ENCODE measurements around the gene CNST.
"Not testable (repeated sequence)": the region's sequence is repeated elsewhere in the genome, so short reads cannot be mapped to it uniquely, and the experiment has no call there.

The CNST gene

GRCh38 chr1:246583448-246584185, 17.4 kb downstream of the CNST start:
- DNase-seq (ENCODE audit: low spot score) = no peak

DNA sequence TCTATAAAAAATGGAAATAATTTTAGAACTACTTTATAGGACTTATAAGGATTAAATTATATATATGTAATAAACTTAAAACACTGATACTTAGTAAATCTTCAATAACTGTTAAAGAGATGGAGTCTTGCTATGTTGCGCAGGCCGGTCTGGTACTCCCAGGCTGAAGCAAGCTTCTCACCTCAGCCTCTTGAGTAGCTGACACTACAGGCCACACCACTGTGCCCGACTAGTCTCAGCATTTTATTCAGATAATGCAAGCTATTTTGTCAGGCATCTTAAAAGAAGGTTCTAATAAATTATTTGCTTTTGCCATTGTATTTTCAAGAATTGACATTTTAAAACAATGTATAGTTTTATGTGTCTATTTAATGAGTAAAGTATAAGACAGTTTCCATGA, 20.8 kb downstream of the CNST start:
- DNase-seq (ENCODE audit: low spot score) = no peak

- DNase-seq (ENCODE audit: low spot score) = no peak
Measured at GRCh38 chr1:246587606-246588005, 21.4 kb downstream of the CNST start.

- no peak for DNase-seq (ENCODE audit: low spot score)
Measured at GRCh38 chr1:246588159-246588721, 22.0 kb downstream of the CNST start.

GRCh38 chr1:246589919-246590318, 23.7 kb downstream of the CNST start:
- not testable (repeated sequence) for DNase-seq (ENCODE audit: low spot score)

DNA sequence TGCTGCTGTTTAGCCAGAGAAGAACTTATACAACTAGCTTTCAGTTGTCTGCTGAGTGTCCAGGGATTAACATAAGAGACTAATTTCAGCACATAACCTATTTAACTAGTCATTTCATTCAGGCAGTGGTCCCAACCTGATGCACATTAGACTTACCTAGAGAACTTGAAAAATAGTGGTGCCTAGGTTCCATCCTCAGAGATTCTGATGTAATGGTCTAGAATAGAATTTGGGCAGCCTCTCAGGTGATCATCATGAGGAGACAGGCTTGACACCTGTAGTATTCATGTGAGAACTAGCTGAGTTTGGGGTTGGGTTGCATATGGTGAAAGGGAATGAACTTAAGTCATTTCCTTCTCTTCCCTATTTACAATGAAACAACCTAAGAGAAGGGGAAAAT, 24.8 kb downstream of the CNST start:
- no peak for DNase-seq (ENCODE audit: low spot score)

DNA sequence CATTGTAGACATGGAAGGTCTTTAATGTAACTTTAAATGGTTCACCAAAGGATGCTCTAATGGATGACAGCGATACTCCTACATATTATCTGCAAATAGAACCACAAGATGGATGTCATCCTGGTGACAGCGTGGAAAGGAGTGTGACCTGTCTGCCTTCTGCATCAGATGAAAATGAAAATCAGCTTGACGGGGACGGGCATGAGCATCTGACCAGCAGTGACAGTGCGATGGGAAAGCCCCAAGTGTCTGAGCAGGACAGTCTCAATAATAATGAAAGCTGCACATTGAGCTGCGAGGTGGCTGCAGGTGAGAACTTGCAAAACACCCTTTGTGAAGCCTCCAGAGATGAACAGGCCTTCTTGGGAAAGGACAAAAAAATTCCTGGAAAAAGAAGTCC, 25.2 kb downstream of the CNST start:
- DNase-seq (ENCODE audit: low spot score) = no peak

DNA sequence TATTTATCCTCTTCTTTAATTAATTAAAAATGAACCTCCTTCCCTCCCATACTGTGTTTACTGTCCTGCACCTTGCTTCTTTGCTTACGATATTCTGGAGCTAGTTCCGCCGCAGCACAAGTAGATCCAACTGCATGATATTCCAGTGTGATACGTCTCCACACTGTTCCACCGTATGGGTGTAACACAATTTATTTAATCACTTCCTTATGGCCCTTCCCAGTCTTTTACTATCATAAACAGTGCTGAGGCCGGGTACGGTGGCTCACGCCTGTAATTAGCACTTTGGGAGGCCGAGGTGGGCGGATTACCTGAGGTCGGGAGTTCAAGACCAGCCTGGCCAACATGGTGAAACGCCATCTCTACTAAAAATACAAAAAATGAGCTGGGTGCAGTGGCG, 25.7 kb downstream of the CNST start:
- no peak for DNase-seq (ENCODE audit: low spot score)

GRCh38 chr1:246592695-246593094, 26.4 kb downstream of the CNST start:
- DNase-seq (ENCODE audit: low spot score) = no peak

DNA sequence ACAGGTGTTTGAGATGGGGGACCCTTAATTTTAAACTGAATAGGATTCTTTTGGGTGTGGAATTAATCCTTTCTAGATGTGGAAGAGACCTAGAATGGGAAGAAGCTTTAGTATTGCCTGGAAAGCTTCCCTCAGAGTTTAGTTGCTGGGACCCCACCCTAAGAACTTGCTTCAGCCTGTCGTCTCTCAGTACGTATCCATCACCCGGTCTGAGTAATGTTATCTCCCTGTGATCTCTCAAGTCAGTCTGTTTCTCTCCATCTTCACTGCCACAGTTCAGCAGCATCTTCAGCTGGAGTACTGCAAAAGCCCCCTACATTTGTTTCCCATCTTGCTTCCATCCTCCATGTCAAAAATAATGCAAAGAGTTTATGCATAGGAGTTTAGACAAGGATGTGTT, 28.9 kb downstream of the CNST start:
- DNase-seq (ENCODE audit: low spot score) = no peak

GRCh38 chr1:246597340-246597739, 31.1 kb downstream of the CNST start:
- no peak for DNase-seq (ENCODE audit: low spot score)

GRCh38 chr1:246597971-246598370, 31.7 kb downstream of the CNST start:
- no peak for DNase-seq (ENCODE audit: low spot score)

DNA sequence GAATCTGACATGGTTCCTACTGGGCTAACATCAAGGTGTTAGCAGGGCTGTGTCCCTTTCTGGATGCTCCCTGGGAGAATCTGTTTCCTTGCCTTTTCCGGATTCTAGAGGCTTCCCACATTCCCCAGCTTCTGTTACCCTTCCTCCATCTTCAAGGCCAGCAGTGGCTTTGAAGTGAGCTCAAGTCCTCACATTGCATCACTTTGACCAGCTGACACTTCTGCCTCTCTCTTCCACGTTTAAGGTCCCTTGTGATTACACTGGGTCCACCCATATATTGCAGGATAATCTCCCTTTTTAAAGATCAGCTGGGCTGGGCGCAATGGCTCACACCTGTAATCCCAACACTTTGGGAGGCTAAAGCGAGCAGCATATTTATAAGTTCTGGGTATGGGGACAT, 33.1 kb downstream of the CNST start:
- DNase-seq (ENCODE audit: low spot score) = no peak

GRCh38 chr1:246600579-246600978, 34.3 kb downstream of the CNST start:
- no peak for DNase-seq (ENCODE audit: low spot score)

- no peak for DNase-seq (ENCODE audit: low spot score)
Measured at GRCh38 chr1:246602194-246602593, 35.9 kb downstream of the CNST start.

GRCh38 chr1:246605231-246605630, 39.0 kb downstream of the CNST start:
- not testable (repeated sequence) for DNase-seq (ENCODE audit: low spot score)

- DNase-seq (ENCODE audit: low spot score) = no peak
Measured at GRCh38 chr1:246607462-246607861, 41.2 kb downstream of the CNST start.

DNA sequence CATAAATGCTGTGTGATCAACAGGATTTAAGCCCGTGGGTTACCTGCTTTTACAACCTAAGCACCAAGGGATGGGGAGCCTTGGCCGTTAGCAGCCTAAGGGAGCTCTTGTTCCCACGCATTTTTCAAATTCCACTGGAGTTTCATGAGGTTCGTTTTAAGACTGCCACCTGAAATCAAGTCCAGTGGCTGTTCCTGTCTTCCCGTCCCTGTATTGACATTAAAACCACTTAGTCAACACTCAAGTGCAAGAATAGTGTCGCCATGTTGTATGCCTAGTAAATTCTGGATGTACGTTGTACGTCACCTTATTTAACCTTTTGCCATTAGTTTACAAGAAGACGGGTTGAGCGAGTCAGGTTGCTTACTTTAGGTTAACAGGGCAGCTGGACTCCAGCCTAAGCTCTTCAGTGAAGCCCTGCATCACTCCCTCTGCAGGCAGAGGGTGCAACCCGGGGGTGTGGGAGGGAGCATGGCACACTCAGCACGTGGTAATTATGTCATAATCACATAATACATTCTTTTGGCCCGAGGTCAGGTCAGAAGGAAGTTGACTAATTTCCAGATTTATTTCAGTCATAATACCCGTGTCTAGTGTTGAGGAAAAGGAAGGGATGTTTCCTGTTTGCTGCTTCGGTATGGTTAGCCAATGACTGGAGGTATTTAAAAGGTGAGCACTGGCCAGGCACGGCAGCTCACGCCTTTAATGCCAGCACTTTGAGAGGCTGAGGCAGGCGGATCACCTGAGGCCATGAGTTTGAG, 42.5 kb downstream of the CNST start:
- DNase-seq (ENCODE audit: low spot score) = peak; percentile 7

- DNase-seq (ENCODE audit: low spot score) = no peak
Measured at GRCh38 chr1:246609632-246610031, 43.4 kb downstream of the CNST start.

- DNase-seq (ENCODE audit: low spot score) = no peak
Measured at GRCh38 chr1:246613096-246613758, 47.0 kb downstream of the CNST start.

GRCh38 chr1:246617156-246617555, 50.9 kb downstream of the CNST start:
- DNase-seq (ENCODE audit: low spot score) = no peak

GRCh38 chr1:246617768-246618167, 51.5 kb downstream of the CNST start:
- DNase-seq (ENCODE audit: low spot score) = no peak

Data from SW480 (cell line).